ENCODE measurements around the gene ENOX2. TPM values are rescaled to one million over a fixed set of nuclear protein-coding genes. Genes with fewer than 3 reads are reported as not detected.

The ENOX2 gene
- total RNA-seq, 1 experiment from 2014 or later, result 12.9 TPM

DNA sequence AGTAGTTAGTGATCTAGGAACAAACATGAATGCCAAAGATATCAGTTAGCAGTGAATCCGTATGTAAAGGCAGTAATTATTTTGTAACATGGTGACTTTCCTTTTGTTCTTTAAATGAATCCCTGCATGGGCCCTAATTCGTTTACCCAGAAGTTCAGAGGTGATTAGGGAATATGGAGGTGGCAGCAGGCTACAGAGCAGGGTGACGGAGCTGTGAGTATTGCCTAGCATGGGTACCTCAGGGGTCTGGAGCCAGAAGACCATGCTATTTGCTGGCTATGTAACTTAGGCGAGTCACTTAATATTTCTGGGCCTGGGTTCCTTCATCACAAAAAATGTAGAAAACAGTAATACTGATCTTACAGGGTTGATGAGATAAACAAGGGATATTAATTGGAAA is 184.9 kb downstream of the ENOX2 start:
- CTCF ChIA-PET, result no interaction called here
- DNase-seq (ENCODE audit: low read depth, low spot score) (no peak), ATAC-seq (no peak)
- TF ChIP-seq JUND (IDR thresholded peaks at IDR 0.05) (no peak), ZNF274 (IDR thresholded peaks at IDR 0.05; ENCODE audit: low read depth, low read length) (no peak), CEBPB (IDR thresholded peaks at IDR 0.05; ENCODE audit: low read depth) (no peak), ZFX (IDR thresholded peaks at IDR 0.05) (no peak)
- TF ChIP-seq, protein P1, sequence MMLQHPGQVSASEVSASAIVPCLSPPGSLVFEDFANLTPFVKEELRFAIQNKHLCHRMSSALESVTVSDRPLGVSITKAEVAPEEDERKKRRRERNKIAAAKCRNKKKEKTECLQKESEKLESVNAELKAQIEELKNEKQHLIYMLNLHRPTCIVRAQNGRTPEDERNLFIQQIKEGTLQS (IDR thresholded peaks at IDR 0.05), result no peak
- no peak overlapping the region for H3K4me3 ChIP-seq (replicated peaks in 1 of 2; ENCODE audit: low read depth in 1 of 2, low read length in 2 of 2)
- no peak overlapping the region for H3K4me2 ChIP-seq (ENCODE audit: low read length)
- H3K27ac ChIP-seq (ENCODE audit: low read depth, low read length), result no peak overlapping the region
- intact Hi-C loops (cut with micrococcal nuclease), result no loop called here
- H4K20me1 ChIP-seq (ENCODE audit: insufficient read depth), result no peaks in the 10 kb centered on the region
- no peaks in the 10 kb centered on the region for H3K36me3 ChIP-seq (ENCODE audit: control insufficient read depth in 1 of 2, insufficient read depth in 2 of 2, low read length in 2 of 2)
- RAD21 ChIA-PET (ENCODE audit: low non-redundant PET in 1 of 2, low total read pairs in 2 of 2, uncharacterized antibody in 2 of 2, unreplicated experiment in 2 of 2), result no interaction called here
- H3K9ac ChIP-seq (ENCODE audit: low read length), result no peak overlapping the region
- no peaks in the 10 kb centered on the region for H3K9me3 ChIP-seq (ENCODE audit: control insufficient read depth in 1 of 2, insufficient read depth in 1 of 2, low read depth in 1 of 2, low read length in 2 of 2)
- no peaks in the 10 kb centered on the region for H3K9me2 ChIP-seq (ENCODE audit: insufficient read depth)
- no TSS peak for BruUV-seq (replicated peaks)
- H3K27me3 ChIP-seq (ENCODE audit: insufficient read depth, low read length), result no peaks in the 10 kb centered on the region
- H2AFZ ChIP-seq (ENCODE audit: low read depth, low read length, poor library complexity, severe bottlenecking), result no peak overlapping the region
- no peaks in the 10 kb centered on the region for H3K79me2 ChIP-seq (ENCODE audit: insufficient read depth, low read length)
- POLR2A ChIA-PET, result no interaction called here
- no peaks in the 10 kb centered on the region for H3K4me1 ChIP-seq (ENCODE audit: control insufficient read depth in 1 of 2, insufficient read depth in 2 of 2, low read length in 2 of 2)

DNA sequence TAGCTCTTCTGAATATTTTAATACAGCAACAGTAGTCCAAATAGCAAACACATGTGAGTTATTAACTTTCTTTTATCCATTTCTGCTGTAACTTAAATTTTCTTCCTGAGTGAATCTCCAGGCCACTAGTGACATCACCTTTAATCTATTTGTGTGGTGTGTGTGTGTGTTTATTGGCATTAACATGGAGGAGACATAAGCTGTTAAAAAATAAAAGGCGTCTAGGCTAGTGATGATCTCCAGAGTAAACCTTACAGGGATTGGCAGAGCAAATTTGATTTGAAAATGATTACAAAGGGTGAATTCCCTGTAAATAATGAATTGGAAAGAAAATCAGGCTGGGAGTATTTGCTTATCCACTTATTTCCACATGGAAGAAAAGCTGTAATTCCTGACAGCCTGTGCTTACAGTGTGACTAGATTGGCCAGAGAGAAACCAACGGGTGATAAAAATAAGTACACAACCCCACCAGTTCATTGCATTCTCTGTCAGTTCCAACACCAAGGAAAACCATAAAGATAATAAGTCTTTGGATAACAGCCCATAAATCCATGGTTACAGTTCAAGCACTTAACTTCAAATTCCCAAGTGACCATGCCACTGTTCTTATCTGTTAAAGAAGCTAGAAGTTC is 186.1 kb downstream of the ENOX2 start:
- Histone ChIP-seq H3K4me1 (ENCODE audit: control insufficient read depth in 1 of 2, insufficient read depth in 2 of 2, low read length in 2 of 2) (no peaks in the 10 kb centered on the region), H3K27ac (ENCODE audit: low read depth, low read length) (no peak overlapping the region), H3K4me3 (replicated peaks in 1 of 2; ENCODE audit: low read depth in 1 of 2, low read length in 2 of 2) (no peak overlapping the region), H3K9ac (ENCODE audit: low read length) (no peak overlapping the region), H3K4me2 (ENCODE audit: low read length) (no peak overlapping the region), H3K79me2 (ENCODE audit: insufficient read depth, low read length) (no peaks in the 10 kb centered on the region), H4K20me1 (ENCODE audit: insufficient read depth) (no peaks in the 10 kb centered on the region), H3K27me3 (ENCODE audit: insufficient read depth, low read length) (no peaks in the 10 kb centered on the region), H2AFZ (ENCODE audit: low read depth, low read length, poor library complexity, severe bottlenecking) (no peak overlapping the region), H3K36me3 (ENCODE audit: control insufficient read depth in 1 of 2, insufficient read depth in 2 of 2, low read length in 2 of 2) (no peaks in the 10 kb centered on the region), H3K9me3 (ENCODE audit: control insufficient read depth in 1 of 2, insufficient read depth in 1 of 2, low read depth in 1 of 2, low read length in 2 of 2) (no peaks in the 10 kb centered on the region), H3K9me2 (ENCODE audit: insufficient read depth) (no peaks in the 10 kb centered on the region)
- no TSS peak for BruUV-seq (replicated peaks)
- ATAC-seq, result no peak
- intact Hi-C loops (cut with micrococcal nuclease), result no loop called here
- ChIA-PET POLR2A (no interaction called here), CTCF (no interaction called here), RAD21 (ENCODE audit: low non-redundant PET in 1 of 2, low total read pairs in 2 of 2, uncharacterized antibody in 2 of 2, unreplicated experiment in 2 of 2) (no interaction called here)
- no peak for DNase-seq (ENCODE audit: low read depth, low spot score)
- TF ChIP-seq, protein P1 (IDR thresholded peaks at IDR 0.05), result no peak
- TF ChIP-seq YY1 (IDR thresholded peaks at IDR 0.05; ENCODE audit: extremely low read depth, insufficient replicate concordance, low read depth, low read length) (no peak), POLR2A (IDR thresholded peaks at IDR 0.05; ENCODE audit: borderline replicate concordance, extremely low read depth, insufficient read depth, insufficient read length) (no peak), RAD21 (IDR thresholded peaks at IDR 0.05; ENCODE audit: low read depth) (no peak), ZFX (IDR thresholded peaks at IDR 0.05) (no peak), CEBPB (IDR thresholded peaks at IDR 0.05; ENCODE audit: low read depth) (no peak), EZH2 (IDR thresholded peaks at IDR 0.05) (no peak), ZNF274 (IDR thresholded peaks at IDR 0.05; ENCODE audit: low read depth, low read length) (no peak), REST (IDR thresholded peaks at IDR 0.05; ENCODE audit: low read depth) (no peak), SRF (IDR thresholded peaks at IDR 0.05; ENCODE audit: low read depth) (no peak), MAX (IDR thresholded peaks at IDR 0.05) (no peak), ELF1 (IDR thresholded peaks at IDR 0.05; ENCODE audit: borderline replicate concordance, low read depth) (no peak), SP1 (IDR thresholded peaks at IDR 0.05; ENCODE audit: low read depth) (no peak), POLR2AphosphoS5 (IDR thresholded peaks at IDR 0.05; ENCODE audit: low read depth, low read length) (no peak), CBX3 (IDR thresholded peaks at IDR 0.05; ENCODE audit: low read depth) (no peak)

All from HCT116 (cell line).